Neuronal stem cell (in vitro differentiated cells): ENCODE measurements around the gene MTHFD2L.

Source experiments
- DNase-seq: peaks from one replicate; pipeline ENCODE4 v3.0.0-alpha.2; 2013; ENCODE audit warnings: low spot score
- H2AFZ ChIP-seq: one replicate; pipeline ENCODE4 v1.6.1; 2013; ENCODE audit warnings: mild to moderate bottlenecking, low read length, inconsistent platforms
- H2AK5ac ChIP-seq: 2 replicates; pipeline ENCODE4 v1.6.1; 2013; ENCODE audit warnings: low read depth, mild to moderate bottlenecking, inconsistent platforms, low read length, moderate library complexity, mixed read lengths
- H2BK120ac ChIP-seq: 2 replicates; pipeline ENCODE4 v1.6.1; 2013; ENCODE audit warnings: low read depth, mild to moderate bottlenecking, inconsistent platforms, low read length, moderate library complexity, mixed read lengths
- H2BK12ac ChIP-seq: one replicate; pipeline ENCODE4 v1.6.1; 2013; ENCODE audit warnings: low read length, inconsistent platforms
- H2BK15ac ChIP-seq: 2 replicates; pipeline ENCODE4 v1.6.1; 2013; ENCODE audit warnings: mild to moderate bottlenecking, low read length, inconsistent platforms, mixed read lengths
- H2BK5ac ChIP-seq: one replicate; pipeline ENCODE4 v1.6.1; 2013; ENCODE audit warnings: inconsistent platforms, mild to moderate bottlenecking, low read length, moderate library complexity
- H3K14ac ChIP-seq: one replicate; pipeline ENCODE4 v1.6.1; 2013; ENCODE audit warnings: low read length, inconsistent platforms
- H3K18ac ChIP-seq: 2 replicates; pipeline ENCODE4 v1.6.1; 2013; ENCODE audit warnings: low read length, inconsistent platforms
- H3K23ac ChIP-seq: 2 replicates; pipeline ENCODE4 v1.6.1; 2013; ENCODE audit warnings: low read depth, mild to moderate bottlenecking, mixed read lengths, low read length, inconsistent platforms; ENCODE audit not compliant: poor library complexity
- H3K27ac ChIP-seq: replicated peaks from 3 replicates; pipeline ENCODE4 v1.5.1; 2013; ENCODE audit warnings: low read length, inconsistent platforms
- H3K27me3 ChIP-seq, 3 experiments: 2 replicates each; pipeline ENCODE4 v1.6.1; 2013; ENCODE audit warnings: low read length in 3 of 3, mild to moderate bottlenecking in 2 of 3, inconsistent platforms in 1 of 3, low read depth in 1 of 3, mixed read lengths in 1 of 3, moderate library complexity in 1 of 3; ENCODE audit not compliant: control insufficient read depth in 3 of 3, insufficient read depth in 3 of 3
- H3K36me3 ChIP-seq, 2 donors: replicated peaks in 1 of 2; 2 replicates each; pipeline ENCODE4 v1.6.1; 2013; ENCODE audit warnings: low read length in 2 of 2; ENCODE audit not compliant: control insufficient read depth in 2 of 2, insufficient read depth in 2 of 2
- H3K4ac ChIP-seq: 2 replicates; pipeline ENCODE4 v1.6.1; 2013; ENCODE audit warnings: inconsistent platforms, mild to moderate bottlenecking, low read length, moderate library complexity
- H3K4me1 ChIP-seq, 2 donors: 1 replicate in 1 of 2; 2 replicates in 1 of 2; pipeline ENCODE4 v1.6.1; 2013; ENCODE audit warnings: low read length in 2 of 2, low read depth in 1 of 2; ENCODE audit not compliant: control insufficient read depth in 2 of 2, insufficient read depth in 1 of 2
- H3K4me2 ChIP-seq: one replicate; pipeline ENCODE4 v1.6.1; 2013; ENCODE audit warnings: mild to moderate bottlenecking, low read length, inconsistent platforms; ENCODE audit not compliant: insufficient read depth, poor library complexity, severe bottlenecking
- H3K4me3 ChIP-seq, 2 donors: 2 replicates each; pipeline ENCODE4 v1.5.1; 2013; ENCODE audit warnings: low read length in 2 of 2, mild to moderate bottlenecking in 2 of 2, inconsistent platforms in 1 of 2, moderate library complexity in 1 of 2
- H3K79me1 ChIP-seq: one replicate; pipeline ENCODE4 v1.6.1; 2013; ENCODE audit warnings: low read depth, mild to moderate bottlenecking, inconsistent platforms, low read length, moderate library complexity
- H3K9ac ChIP-seq: one replicate; pipeline ENCODE4 v1.6.1; 2013; ENCODE audit warnings: mild to moderate bottlenecking, low read depth, low read length, inconsistent platforms; ENCODE audit not compliant: poor library complexity
- H3K9me3 ChIP-seq, 2 donors: replicated peaks in 1 of 2; 2 replicates each; pipeline versions ENCODE3 to v1.6.1; 2013; ENCODE audit warnings: low read length in 2 of 2, mild to moderate bottlenecking in 2 of 2, inconsistent platforms in 1 of 2, low read depth in 1 of 2, mixed read lengths in 1 of 2, moderate library complexity in 1 of 2; ENCODE audit not compliant: control insufficient read depth in 2 of 2, insufficient read depth in 1 of 2
- H4K8ac ChIP-seq: one replicate; pipeline ENCODE4 v1.6.1; 2013; ENCODE audit warnings: low read depth, mild to moderate bottlenecking, inconsistent platforms, low read length, moderate library complexity
- H4K91ac ChIP-seq: one replicate; pipeline ENCODE4 v1.6.1; 2013; ENCODE audit warnings: low read length, low read depth, mild to moderate bottlenecking, inconsistent platforms; ENCODE audit not compliant: poor library complexity
- WGBS, 2 donors: extraction: QIAGEN DNeasy Blood & Tissue Kit; methylation state at CpG; one replicate each; pipeline ENCODE4 v1.1.7; 2013; ENCODE audit warnings: missing lambda C conversion rate in 2 of 2, mixed read lengths in 1 of 2; ENCODE audit not compliant: insufficient read length in 2 of 2, insufficient replicate concordance in 1 of 2; ENCODE audit errors: extremely low coverage in 2 of 2; 5-methylcytosine and 5-hydroxymethylcytosine counted together

MTHFD2L gene

DNA sequence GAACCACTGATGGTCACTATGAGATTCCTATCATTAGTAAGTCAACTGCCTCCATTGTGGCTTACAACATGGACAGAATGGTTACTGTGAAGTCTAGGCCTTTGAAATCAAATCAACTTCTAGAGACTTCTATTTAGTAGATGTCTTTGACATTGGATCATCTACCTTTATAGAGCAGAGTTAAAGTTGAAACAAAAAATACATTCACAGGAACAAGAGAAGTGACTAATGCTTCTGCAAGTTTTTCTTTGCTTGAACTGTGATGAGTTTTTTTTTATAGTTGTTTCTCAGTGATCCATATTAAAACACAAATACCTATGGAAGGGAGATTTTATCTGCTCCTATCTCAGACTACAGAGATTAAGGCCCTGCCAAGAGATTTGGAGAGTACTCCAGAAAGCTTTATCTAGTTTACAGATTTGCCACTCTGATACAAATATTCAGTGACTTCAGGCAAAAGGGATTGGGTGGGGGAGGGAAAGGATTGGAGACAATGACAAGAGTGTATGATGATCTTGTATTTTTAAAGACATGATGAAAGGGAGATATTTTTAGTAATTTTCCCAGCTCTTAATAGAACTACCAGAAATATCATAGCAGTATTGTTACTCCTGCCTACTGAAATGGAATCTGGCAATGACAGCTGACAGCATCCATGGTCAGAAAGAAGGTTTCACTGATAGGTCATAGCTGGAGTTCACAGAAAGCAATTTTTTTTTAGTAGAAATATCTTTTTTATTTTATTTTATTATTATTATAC, 134.4 kb downstream of the MTHFD2L start:
- H3K79me1 ChIP-seq: no peaks in the 10 kb centered on the region
- no peak overlapping the region for H3K9ac ChIP-seq
- no peak overlapping the region for H4K8ac ChIP-seq
- H2BK5ac ChIP-seq: no peak overlapping the region
- H3K23ac ChIP-seq: no peak overlapping the region
- H3K27me3 ChIP-seq: no peaks in the 10 kb centered on the region
- H3K36me3 ChIP-seq: no peaks in the 10 kb centered on the region
- no peak overlapping the region for H2BK12ac ChIP-seq
- no peak overlapping the region for H3K4me2 ChIP-seq
- no peak overlapping the region for H3K14ac ChIP-seq
- no peak overlapping the region for H2BK120ac ChIP-seq
- H3K4me1 ChIP-seq: peaks cover 0 to 5% of the 10 kb centered on the region in 2 donors
- H4K91ac ChIP-seq: no peak overlapping the region
- H3K4me3 ChIP-seq: no peak overlapping the region
- no peak overlapping the region for H2AFZ ChIP-seq
- no peak overlapping the region for H3K27ac ChIP-seq
- H2BK15ac ChIP-seq: no peak overlapping the region
- no peaks in the 10 kb centered on the region for H3K9me3 ChIP-seq
- H2AK5ac ChIP-seq: no peak overlapping the region
- H3K18ac ChIP-seq: no peak overlapping the region
- H3K4ac ChIP-seq: no peak overlapping the region
- DNase-seq: no peak

DNA sequence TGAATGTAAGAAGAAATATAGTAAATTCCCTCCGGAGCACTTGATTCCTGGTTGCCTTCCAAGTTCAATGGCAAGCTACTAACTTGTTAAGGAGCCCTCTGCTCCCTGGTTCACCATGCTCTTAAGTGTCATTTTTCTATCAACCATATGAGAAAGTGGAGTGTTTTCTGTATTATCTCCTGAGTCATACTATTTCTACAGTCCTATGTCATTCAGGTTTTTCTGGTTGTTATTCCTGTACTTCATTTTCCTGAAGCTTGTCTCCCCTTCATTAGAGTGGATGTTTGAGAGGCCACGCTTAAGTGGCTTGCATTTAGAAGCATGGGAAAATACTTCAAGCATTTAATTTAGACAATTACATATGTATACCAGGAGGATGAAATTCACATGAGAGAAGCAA, 135.6 kb downstream of the MTHFD2L start:
- Histone ChIP-seq H3K23ac (no peak overlapping the region), H3K4me2 (no peak overlapping the region), H3K36me3 (no peaks in the 10 kb centered on the region), H3K14ac (no peak overlapping the region), H3K4me3 (no peak overlapping the region), H2BK12ac (no peak overlapping the region), H2BK120ac (no peak overlapping the region), H3K27me3 (no peaks in the 10 kb centered on the region), H3K4me1 (peaks cover 0 to 5% of the 10 kb centered on the region in 2 donors), H3K9ac (no peak overlapping the region), H3K18ac (no peak overlapping the region), H3K9me3 (no peaks in the 10 kb centered on the region), H3K79me1 (no peaks in the 10 kb centered on the region), H2AK5ac (no peak overlapping the region), H3K4ac (no peak overlapping the region), H4K91ac (no peak overlapping the region), H2BK5ac (no peak overlapping the region), H3K27ac (no peak overlapping the region), H2AFZ (no peak overlapping the region), H2BK15ac (no peak overlapping the region), H4K8ac (no peak overlapping the region)
- no peak for DNase-seq
- no CpG with 5 or more reads among the region's 2 CpGs for WGBS, 2 donors

- no peak overlapping the region for H2BK5ac ChIP-seq
- no peak for DNase-seq
- no peak overlapping the region for H3K27ac ChIP-seq
- no peak overlapping the region for H2AK5ac ChIP-seq
- H3K23ac ChIP-seq: no peak overlapping the region
- no peak overlapping the region for H3K4me2 ChIP-seq
- H2AFZ ChIP-seq: no peak overlapping the region
- no peak overlapping the region for H2BK12ac ChIP-seq
- H4K91ac ChIP-seq: no peak overlapping the region
- H3K4ac ChIP-seq: no peak overlapping the region
- no peak overlapping the region for H3K14ac ChIP-seq
- H2BK15ac ChIP-seq: no peak overlapping the region
- no CpG with 5 or more reads among the region's 1 CpG for WGBS, 2 donors
- H3K27me3 ChIP-seq: no peaks in the 10 kb centered on the region
- H3K36me3 ChIP-seq: no peaks in the 10 kb centered on the region
- peaks cover 0 to 5% of the 10 kb centered on the region in 2 donors for H3K4me1 ChIP-seq
- H3K4me3 ChIP-seq: no peak overlapping the region
- H2BK120ac ChIP-seq: no peak overlapping the region
- no peak overlapping the region for H3K9ac ChIP-seq
- H3K9me3 ChIP-seq: no peaks in the 10 kb centered on the region
- no peak overlapping the region for H4K8ac ChIP-seq
- H3K79me1 ChIP-seq: no peaks in the 10 kb centered on the region
- no peak overlapping the region for H3K18ac ChIP-seq
These were observed 136.8 kb downstream of the MTHFD2L start for GRCh38 chr4:74294681-74295080.

- no peak overlapping the region for H2BK120ac ChIP-seq
- H3K4me3 ChIP-seq: no peak overlapping the region
- no peak overlapping the region for H2AK5ac ChIP-seq
- no peak overlapping the region for H2AFZ ChIP-seq
- H3K27ac ChIP-seq: no peak overlapping the region
- H3K79me1 ChIP-seq: no peaks in the 10 kb centered on the region
- no peak overlapping the region for H3K23ac ChIP-seq
- no peak for DNase-seq
- H2BK15ac ChIP-seq: no peak overlapping the region
- H3K4me1 ChIP-seq: peaks cover 0 to 5% of the 10 kb centered on the region in 2 donors
- no peak overlapping the region for H3K4ac ChIP-seq
- no peak overlapping the region for H3K4me2 ChIP-seq
- H3K9me3 ChIP-seq: no peaks in the 10 kb centered on the region
- no peak overlapping the region for H3K14ac ChIP-seq
- H3K27me3 ChIP-seq: no peaks in the 10 kb centered on the region
- H2BK5ac ChIP-seq: no peak overlapping the region
- no peak overlapping the region for H4K8ac ChIP-seq
- H3K18ac ChIP-seq: no peak overlapping the region
- no peak overlapping the region for H4K91ac ChIP-seq
- H2BK12ac ChIP-seq: no peak overlapping the region
- no CpG with 5 or more reads among the region's 1 CpG for WGBS, 2 donors
- no peak overlapping the region for H3K9ac ChIP-seq
- no peaks in the 10 kb centered on the region for H3K36me3 ChIP-seq
These were observed 139.6 kb downstream of the MTHFD2L start for GRCh38 chr4:74297539-74297938.
